ENCODE results near the gene EPN3. TPM values are rescaled to one million over a fixed set of nuclear protein-coding genes. Genes with fewer than 3 reads are reported as not detected.

The EPN3 gene
- total RNA-seq, 4 donors from 2014 or later = 3.0 to 17.3 (median 13.0) TPM

DNA sequence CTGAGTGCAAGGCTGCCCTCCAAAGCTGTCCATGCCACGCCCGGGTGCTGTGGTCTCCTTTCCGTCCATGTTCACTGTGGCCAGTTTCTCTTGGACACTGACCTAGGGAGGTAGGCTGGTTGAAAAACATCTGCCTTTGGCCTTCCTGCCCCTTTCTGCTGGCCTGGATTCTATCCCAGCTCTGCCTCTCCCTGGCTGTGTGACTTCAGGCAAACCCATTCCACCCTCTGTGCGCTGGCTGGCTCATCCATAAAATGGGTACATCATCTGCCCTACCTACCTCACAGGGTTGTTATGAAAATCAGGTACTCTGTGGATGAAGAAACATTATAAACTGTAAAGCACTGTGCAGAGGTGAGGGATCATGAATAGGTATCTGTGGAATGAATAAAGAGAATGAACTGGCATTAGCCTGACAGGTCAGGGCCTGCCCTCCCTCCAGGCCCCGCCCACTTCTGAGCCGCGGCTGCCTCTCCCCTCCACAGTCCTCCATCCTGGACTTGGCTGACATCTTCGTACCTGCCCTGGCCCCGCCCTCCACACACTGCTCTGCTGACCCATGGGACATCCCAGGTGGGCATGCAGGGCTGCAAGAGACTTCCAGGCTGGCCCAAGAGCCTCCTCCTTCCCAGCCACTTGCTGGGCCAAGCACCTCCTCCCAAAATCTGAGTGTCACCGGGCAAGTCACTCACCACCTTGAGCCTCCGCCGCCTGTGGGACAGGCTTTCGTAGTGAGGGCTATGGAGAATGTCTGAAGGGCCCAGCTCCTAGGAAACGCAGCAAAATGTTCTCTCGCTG, 7.4 kb downstream of the EPN3 start:
- Histone ChIP-seq H3K4me3 (no peak overlapping the region), H3K27me3 (no peaks in the 10 kb centered on the region), H3K27ac (peak overlapping the region in 2 of 4 donors; percentile 6 to 95), H3K9me3 (no peaks in the 10 kb centered on the region), H3K36me3 (no peaks in the 10 kb centered on the region), H3K4me1 (peaks cover 3 to 56% (median 6%) of the 10 kb centered on the region in 4 donors)
- DNase-seq = peak in 2 of 3 donors; percentile 76 to 79
- TF ChIP-seq POLR2A (IDR thresholded peaks at IDR 0.05) = no peak
- TF ChIP-seq, protein P1, sequence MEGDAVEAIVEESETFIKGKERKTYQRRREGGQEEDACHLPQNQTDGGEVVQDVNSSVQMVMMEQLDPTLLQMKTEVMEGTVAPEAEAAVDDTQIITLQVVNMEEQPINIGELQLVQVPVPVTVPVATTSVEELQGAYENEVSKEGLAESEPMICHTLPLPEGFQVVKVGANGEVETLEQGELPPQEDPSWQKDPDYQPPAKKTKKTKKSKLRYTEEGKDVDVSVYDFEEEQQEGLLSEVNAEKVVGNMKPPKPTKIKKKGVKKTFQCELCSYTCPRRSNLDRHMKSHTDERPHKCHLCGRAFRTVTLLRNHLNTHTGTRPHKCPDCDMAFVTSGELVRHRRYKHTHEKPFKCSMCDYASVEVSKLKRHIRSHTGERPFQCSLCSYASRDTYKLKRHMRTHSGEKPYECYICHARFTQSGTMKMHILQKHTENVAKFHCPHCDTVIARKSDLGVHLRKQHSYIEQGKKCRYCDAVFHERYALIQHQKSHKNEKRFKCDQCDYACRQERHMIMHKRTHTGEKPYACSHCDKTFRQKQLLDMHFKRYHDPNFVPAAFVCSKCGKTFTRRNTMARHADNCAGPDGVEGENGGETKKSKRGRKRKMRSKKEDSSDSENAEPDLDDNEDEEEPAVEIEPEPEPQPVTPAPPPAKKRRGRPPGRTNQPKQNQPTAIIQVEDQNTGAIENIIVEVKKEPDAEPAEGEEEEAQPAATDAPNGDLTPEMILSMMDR (IDR thresholded peaks at IDR 0.05) = no peak

DNA sequence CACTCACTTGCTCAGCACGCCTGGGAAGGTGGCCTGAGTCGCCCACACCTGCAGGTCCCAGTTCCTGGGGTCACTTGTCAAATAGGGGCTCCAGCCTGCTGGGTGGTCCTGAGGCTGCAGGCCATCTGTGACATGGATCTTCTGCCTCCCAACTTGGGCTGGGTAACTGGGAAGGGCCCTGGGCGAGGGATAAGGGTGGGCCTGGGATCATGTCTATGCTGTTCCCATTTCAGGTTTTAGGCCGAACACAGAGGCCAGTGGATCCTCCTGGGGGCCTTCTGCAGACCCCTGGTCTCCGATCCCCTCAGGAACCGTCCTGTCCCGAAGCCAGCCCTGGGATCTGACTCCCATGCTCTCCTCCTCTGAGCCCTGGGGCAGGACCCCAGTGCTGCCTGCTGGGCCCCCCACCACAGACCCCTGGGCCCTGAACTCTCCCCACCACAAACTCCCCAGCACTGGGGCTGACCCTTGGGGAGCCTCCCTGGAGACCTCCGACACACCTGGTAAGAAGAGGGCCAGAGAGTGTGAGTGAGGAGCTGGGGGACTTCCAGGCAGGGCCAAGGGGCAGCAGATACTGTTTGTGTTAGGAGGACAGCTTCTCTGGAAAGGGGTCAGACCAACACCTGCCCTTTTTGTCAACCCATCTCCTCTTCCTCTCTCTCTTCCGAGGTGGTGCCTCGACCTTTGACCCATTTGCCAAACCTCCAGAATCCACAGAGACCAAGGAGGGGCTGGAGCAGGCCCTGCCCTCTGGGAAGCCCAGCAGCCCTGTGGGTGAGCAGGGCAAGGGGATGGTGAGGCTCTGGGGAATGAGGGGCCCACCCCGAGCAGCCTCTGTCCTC, 8.2 kb downstream of the EPN3 start:
- DNase-seq = peak in 1 of 3 donors; percentile 54
- Histone ChIP-seq H3K27ac (peak overlapping the region in 3 of 4 donors; percentile 76 to 95 (median 85)), H3K36me3 (no peaks in the 10 kb centered on the region), H3K4me3 (peak overlapping the region in 2 of 4 donors; percentile 65 to 70), H3K4me1 (peaks cover 3 to 56% (median 6%) of the 10 kb centered on the region in 4 donors), H3K9me3 (no peaks in the 10 kb centered on the region), H3K27me3 (no peaks in the 10 kb centered on the region)
- no peak for TF ChIP-seq POLR2A (IDR thresholded peaks at IDR 0.05)
- TF ChIP-seq, protein P1 (IDR thresholded peaks at IDR 0.05) = no peak

DNA sequence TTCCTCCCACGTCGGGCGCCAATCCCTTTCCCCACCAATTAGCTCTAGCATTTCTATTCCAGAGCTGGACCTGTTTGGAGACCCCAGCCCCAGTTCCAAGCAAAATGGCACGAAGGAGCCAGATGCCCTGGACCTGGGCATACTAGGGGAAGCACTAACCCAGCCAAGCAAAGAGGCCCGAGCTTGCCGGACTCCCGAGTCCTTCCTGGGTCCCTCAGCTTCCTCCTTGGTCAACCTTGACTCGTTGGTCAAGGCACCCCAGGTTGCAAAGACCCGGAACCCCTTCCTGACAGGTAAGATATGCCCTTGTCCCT, 8.8 kb downstream of the EPN3 start:
- Histone ChIP-seq H3K36me3 (no peaks in the 10 kb centered on the region), H3K27me3 (no peaks in the 10 kb centered on the region), H3K4me1 (peaks cover 3 to 56% (median 6%) of the 10 kb centered on the region in 4 donors), H3K27ac (peak overlapping the region; percentile 76 to 95 (median 81)), H3K9me3 (no peaks in the 10 kb centered on the region), H3K4me3 (peak overlapping the region; percentile 58 to 73 (median 68))
- DNase-seq = no peak
- no peak for TF ChIP-seq POLR2A (IDR thresholded peaks at IDR 0.05)
- TF ChIP-seq, protein P1 (IDR thresholded peaks at IDR 0.05) = no peak

DNA sequence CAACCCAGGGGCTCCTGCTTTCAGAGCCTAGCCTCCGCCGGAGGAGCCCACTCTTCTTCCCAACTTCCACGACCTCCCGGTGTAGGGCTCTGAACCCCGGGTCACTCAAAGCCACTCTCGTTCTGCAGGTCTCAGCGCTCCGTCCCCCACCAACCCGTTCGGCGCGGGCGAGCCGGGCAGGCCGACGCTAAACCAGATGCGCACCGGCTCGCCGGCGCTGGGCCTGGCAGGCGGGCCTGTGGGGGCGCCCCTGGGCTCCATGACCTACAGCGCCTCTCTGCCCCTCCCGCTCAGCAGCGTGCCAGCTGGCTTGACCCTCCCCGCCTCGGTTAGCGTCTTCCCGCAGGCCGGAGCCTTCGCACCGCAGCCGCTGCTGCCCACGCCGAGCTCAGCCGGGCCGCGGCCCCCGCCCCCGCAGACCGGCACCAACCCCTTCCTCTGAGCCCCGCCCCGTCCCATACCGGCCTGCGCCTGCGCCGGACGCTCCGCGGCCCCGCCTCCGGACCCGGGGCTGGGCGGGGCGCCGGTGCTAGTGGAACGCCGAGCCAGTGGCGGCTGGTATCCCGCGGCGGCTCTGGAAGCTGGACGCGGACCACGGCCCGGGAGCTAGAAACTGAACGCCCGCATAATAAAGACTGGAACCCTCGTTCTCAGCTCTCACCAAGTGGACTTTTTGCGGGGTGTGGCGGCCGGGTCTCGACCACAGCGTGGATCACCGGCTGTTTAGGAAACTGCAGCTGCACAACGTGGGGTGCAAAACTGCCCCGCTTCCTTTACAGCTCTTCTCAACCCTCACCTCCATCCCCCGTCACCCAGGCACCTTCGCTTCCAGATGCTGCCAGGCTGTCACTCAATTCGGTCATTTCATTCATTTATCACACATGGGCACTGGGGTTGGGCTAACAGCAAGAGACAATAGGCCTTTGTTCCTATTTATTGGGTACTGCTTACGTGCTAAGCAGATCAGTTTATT, 9.5 kb downstream of the EPN3 start:
- peak overlapping the region; percentile 76 to 95 (median 81) for H3K27ac ChIP-seq
- no peaks in the 10 kb centered on the region for H3K9me3 ChIP-seq
- peak; percentile 58 to 72 for TF ChIP-seq POLR2A (IDR thresholded peaks at IDR 0.05)
- TF ChIP-seq, protein P1 (IDR thresholded peaks at IDR 0.05) = peak in 4 of 6 experiments; percentile 3 to 26 (median 20)
- peaks cover 5 to 56% (median 6%) of the 10 kb centered on the region in 4 donors for H3K4me1 ChIP-seq
- DNase-seq = peak; percentile 82 to 94 (median 93)
- H3K4me3 ChIP-seq = peak overlapping the region; percentile 58 to 73 (median 68)
- H3K27me3 ChIP-seq = no peaks in the 10 kb centered on the region
- H3K36me3 ChIP-seq = no peaks in the 10 kb centered on the region
